COLO829 (cell line): ENCODE results near the gene MMP3.

Experiments used
- DNase-seq: peaks from one replicate; pipeline ENCODE4 v3.0.0; 2012; ENCODE audit warnings: low spot score

The MMP3 gene

GRCh38 chr11:102791271-102792036, 52.0 kb downstream of the MMP3 start:
- DNase-seq = no peak

- no peak for DNase-seq
Measured at GRCh38 chr11:102788334-102788995, 54.9 kb downstream of the MMP3 start.
